C4-2B (cell line): Measurements from ENCODE around the gene BCAR3.

Source experiments
- ZFX ChIP-seq: fragments of 450-650 bp; IDR thresholded peaks from 2 replicates; pipeline ENCODE4 v1.6.1; 2017
- TF ChIP-seq, protein P1 (sequence below): fragments of 450-650 bp; conservative IDR thresholded peaks from 2 replicates; pipeline ENCODE4 v1.5.1; 2017; ENCODE audit warnings: mild to moderate bottlenecking

DNA sequence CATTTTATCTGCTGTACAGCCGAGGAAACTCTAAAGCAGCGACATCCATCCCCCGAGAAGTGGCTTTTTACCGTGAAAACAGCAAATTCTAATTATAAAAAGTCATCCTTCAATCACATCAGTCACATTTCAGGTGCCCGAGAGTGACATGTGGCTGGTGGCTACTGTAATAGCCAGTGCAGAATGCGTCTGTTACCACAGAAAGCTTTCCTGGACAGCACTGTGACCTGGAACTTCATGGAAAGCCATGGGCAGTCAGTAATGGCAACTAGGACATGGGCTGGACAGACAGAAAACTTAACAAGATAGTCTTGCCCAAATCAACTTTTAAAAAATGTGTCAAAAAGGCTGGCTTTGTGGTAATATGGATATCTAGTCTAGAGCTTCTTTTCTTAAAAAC, 106.6 kb downstream of the BCAR3 start:
- TF ChIP-seq, protein P1, sequence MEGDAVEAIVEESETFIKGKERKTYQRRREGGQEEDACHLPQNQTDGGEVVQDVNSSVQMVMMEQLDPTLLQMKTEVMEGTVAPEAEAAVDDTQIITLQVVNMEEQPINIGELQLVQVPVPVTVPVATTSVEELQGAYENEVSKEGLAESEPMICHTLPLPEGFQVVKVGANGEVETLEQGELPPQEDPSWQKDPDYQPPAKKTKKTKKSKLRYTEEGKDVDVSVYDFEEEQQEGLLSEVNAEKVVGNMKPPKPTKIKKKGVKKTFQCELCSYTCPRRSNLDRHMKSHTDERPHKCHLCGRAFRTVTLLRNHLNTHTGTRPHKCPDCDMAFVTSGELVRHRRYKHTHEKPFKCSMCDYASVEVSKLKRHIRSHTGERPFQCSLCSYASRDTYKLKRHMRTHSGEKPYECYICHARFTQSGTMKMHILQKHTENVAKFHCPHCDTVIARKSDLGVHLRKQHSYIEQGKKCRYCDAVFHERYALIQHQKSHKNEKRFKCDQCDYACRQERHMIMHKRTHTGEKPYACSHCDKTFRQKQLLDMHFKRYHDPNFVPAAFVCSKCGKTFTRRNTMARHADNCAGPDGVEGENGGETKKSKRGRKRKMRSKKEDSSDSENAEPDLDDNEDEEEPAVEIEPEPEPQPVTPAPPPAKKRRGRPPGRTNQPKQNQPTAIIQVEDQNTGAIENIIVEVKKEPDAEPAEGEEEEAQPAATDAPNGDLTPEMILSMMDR, result no peak
- no peak for TF ChIP-seq ZFX
